GM10266 (cell line): ENCODE results near the gene AMOT.

Experiments used
- DNase-seq: peaks from one replicate; pipeline ENCODE4 v3.0.0; 2012; ENCODE audit errors: extremely low spot score
- TF ChIP-seq, protein P1 (sequence below): IDR thresholded peaks from 2 replicates; pipeline ENCODE4 v1.5.1; 2012; ENCODE audit warnings: mild to moderate bottlenecking, low read depth; ENCODE audit not compliant: control insufficient read depth, insufficient read depth; ENCODE audit errors: missing control alignments

Gene AMOT

DNA sequence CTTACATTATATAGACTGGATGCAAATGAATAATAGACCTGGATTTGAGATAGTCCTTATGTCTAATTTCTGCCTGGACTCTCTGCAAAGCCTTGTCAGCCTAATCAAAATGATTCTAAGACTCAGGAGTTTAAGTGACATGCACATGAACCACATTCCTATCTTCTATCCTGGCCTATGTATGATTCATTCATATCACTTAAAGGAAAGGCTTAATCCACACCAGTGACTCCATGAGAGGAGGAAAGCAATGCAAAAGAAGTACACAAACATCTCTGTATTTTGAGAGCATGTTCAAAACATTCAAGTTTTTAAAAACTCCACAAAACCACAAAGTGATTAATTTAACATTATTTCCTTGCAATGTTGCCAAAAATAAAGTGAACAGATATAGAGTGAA is 14.6 kb downstream of the AMOT start:
- DNase-seq: no peak
- TF ChIP-seq, protein P1, sequence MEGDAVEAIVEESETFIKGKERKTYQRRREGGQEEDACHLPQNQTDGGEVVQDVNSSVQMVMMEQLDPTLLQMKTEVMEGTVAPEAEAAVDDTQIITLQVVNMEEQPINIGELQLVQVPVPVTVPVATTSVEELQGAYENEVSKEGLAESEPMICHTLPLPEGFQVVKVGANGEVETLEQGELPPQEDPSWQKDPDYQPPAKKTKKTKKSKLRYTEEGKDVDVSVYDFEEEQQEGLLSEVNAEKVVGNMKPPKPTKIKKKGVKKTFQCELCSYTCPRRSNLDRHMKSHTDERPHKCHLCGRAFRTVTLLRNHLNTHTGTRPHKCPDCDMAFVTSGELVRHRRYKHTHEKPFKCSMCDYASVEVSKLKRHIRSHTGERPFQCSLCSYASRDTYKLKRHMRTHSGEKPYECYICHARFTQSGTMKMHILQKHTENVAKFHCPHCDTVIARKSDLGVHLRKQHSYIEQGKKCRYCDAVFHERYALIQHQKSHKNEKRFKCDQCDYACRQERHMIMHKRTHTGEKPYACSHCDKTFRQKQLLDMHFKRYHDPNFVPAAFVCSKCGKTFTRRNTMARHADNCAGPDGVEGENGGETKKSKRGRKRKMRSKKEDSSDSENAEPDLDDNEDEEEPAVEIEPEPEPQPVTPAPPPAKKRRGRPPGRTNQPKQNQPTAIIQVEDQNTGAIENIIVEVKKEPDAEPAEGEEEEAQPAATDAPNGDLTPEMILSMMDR: no peak

DNA sequence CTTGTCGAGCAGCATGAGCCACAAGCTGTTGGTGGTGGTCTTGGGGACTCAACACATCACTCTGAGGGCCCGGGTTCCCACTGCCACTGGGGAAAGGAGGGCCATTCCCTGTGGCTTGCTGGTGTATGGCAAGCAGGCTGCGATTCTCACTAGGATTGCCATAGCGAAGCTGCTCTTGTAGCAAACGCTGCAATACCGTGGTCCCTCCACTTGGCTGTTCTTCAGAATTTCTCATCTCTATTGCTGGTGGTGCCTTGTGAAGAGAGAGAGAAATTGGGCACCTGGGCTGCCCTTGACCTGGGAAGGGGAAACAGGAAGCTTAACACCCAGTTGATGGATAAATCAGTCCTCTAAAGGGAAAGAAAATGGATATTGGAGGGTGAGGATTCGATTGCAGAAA is 17.7 kb downstream of the AMOT start:
- TF ChIP-seq, protein P1: no peak
- no peak for DNase-seq

DNA sequence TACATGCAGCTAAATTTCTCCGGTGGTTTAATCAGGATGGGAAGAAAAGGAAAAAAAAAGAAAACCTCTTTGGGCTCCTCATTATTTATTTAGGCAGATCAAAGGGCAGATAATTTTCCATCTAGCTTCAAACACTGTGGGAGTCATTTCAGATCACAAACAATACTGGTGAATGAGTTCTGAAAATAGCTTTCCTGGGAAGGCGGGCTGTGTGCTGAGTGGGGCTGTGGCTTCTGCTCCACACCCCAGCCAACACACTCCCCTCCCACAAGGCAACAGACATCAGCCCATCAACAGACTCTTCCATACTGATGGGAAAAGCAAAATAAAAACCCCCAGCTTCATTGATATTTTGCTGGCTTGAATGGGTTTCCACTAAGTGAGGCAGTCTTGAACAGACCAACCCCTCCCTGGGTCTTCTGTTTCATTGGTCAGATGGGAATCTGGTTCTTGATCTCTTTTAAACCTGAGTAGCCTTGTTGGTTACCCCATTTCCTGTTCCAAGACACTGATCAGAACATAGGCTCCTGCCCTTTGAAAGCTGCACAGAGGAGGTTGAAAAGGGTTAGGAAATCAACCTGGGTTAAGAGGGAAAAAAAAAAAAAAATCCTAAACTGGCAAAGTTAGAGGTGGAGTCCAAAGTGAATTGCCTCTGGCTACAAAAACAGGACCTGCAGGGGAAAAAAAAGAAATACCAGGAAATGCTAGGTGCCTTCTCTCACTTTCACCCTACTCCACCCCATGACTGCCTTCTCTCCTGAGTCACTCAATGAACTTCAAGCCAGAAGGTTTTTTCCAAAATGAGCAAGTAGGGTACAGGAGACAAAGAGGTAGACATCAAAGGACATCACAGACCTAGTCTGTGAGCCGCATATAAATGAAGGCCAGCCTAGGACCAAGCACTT is 20.0 kb downstream of the AMOT start:
- TF ChIP-seq, protein P1: no peak
- no peak for DNase-seq

DNA sequence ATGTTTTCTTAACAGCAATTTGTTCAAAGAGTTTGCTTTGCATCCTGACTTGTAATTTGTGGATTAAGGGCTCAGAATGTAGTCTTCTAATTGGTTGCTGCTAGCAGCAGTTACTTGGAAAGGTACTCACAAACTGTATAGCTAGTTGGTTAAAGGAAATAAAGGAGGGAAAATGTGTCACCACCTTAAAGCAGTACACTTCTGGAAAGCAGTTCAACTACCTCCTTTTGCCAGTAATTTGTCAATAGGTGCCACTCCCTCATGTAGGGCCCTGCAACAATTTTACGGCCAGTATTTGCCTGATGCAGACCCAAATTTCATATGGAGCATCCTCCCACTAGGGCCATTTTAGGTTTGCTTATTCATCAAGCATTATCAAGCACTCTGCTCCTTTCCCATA is 20.8 kb downstream of the AMOT start:
- TF ChIP-seq, protein P1: no peak
- no peak for DNase-seq

DNA sequence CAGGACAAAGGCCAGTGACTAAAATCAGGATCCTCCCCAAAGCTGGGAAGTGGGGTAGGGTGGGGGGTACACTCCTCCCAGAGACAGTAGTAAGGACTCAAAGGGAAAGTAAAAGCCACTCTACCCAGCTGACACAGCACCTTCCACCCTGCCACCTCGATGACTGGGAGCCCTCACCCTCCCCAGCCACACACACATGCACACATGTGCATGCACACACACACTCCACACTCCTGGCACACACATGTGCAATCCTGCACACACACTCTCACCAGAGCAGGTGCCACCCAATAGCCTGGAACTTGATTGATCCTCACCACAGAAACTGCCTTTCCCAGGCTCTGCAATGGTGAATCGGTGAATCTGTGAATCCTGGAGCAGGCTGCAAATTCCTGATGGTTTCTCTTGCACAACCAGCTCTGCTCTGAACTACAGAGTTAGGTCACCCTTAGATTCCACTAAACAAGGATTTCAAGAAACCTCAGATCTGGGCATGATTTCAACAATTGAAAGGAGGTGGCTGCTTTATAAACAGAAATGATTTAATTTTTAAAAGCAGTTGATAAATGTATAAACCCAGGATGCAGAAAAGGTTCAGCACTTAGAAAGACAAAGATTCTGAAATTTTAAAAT is 21.5 kb downstream of the AMOT start:
- no peak for DNase-seq
- TF ChIP-seq, protein P1: no peak

DNA sequence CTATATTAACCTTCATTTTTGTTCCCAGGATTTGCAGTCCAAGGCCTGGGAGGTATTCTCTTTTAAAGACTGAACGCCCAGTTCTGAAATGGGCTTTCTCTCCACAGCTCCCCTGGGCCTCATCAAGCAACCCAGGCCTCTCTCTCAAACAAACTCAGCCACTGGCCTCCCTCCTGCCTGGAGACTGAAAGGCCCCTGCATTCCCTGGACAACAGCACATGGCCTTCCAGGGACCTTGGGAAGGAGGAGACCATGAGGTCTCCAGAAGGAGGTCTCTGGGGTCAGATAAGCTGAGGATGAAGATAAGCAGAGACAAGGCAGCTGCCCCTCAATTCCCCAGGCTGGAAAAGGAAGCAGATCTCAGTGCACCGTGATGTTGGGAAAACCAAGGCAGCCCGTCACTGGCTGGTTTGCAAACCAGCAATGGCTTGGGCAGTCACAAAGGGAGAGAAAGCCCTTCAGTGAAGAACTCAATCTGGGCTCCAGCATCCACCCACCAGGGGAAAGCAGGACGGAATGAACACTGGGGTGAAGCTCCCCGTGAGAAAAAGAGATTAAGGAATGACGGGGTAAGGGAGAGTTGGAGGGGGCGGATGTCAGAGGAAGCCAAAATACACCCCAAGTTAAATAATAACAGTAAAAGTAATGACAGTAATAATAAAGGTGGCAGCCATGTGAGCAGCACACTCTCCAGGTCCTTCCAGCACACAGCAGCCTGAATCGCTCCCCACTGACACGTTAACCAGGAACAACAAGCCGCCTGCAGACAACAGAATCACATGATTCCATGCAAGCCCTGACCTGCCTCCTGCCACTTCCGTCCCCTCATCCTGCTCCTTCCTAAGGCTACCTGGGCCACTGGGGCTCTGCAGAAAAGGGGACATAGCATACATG is 22.3 kb downstream of the AMOT start:
- no peak for DNase-seq
- TF ChIP-seq, protein P1: no peak
